ENCODE results near the gene KRTAP3-2.

- TF ChIP-seq, protein P1, sequence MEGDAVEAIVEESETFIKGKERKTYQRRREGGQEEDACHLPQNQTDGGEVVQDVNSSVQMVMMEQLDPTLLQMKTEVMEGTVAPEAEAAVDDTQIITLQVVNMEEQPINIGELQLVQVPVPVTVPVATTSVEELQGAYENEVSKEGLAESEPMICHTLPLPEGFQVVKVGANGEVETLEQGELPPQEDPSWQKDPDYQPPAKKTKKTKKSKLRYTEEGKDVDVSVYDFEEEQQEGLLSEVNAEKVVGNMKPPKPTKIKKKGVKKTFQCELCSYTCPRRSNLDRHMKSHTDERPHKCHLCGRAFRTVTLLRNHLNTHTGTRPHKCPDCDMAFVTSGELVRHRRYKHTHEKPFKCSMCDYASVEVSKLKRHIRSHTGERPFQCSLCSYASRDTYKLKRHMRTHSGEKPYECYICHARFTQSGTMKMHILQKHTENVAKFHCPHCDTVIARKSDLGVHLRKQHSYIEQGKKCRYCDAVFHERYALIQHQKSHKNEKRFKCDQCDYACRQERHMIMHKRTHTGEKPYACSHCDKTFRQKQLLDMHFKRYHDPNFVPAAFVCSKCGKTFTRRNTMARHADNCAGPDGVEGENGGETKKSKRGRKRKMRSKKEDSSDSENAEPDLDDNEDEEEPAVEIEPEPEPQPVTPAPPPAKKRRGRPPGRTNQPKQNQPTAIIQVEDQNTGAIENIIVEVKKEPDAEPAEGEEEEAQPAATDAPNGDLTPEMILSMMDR (conservative IDR thresholded peaks at IDR 0.05) = no peak
- TF ChIP-seq EZH2 (IDR thresholded peaks at IDR 0.05; ENCODE audit: low read depth) = no peak
Observed at GRCh38 chr17:41003926-41004325, 4.2 kb upstream of the KRTAP3-2 start.
